ENCODE data around the gene CARHSP1. TPM values are rescaled to one million over a fixed set of nuclear protein-coding genes. Genes with fewer than 3 reads are reported as not detected.

CARHSP1 gene
- total RNA-seq, 2 experiments from 2014 or later = 25.5 to 27.8 TPM

GRCh38 chr16:8899709-8900317 lies 31.0 kb upstream of the CARHSP1 start:
- Mint-ChIP-seq H3K27ac (peak overlapping the region; percentile 15), H3K27me3 (no peaks in the 10 kb centered on the region), H3K36me3 (ENCODE audit: low read depth) (peaks cover 97% of the 10 kb centered on the region), H3K9me3 (no peaks in the 10 kb centered on the region), H3K4me3 (no peak overlapping the region), H3K4me1 (ENCODE audit: low read depth) (no peaks in the 10 kb centered on the region)
- ChIA-PET CTCF (interaction anchor here (0.9 to 4.3 kb wide), 3 partner anchors 25 to 109 kb away, joined by 3 to 15 read pairs (median 3); no protein-coding TSS in a partner anchor), POLR2A (interaction anchor here (0.7 kb wide), 1 partner anchor 38 kb away, joined by 3 read pairs; no protein-coding TSS in a partner anchor)
- H3K9me3 ChIP-seq (ENCODE audit: control insufficient read depth in 1 of 2, insufficient read depth in 1 of 2, low read length in 2 of 2) = no peaks in the 10 kb centered on the region
- TF ChIP-seq CTCF (IDR thresholded peaks at IDR 0.05) = no peak
- H3K27me3 ChIP-seq (ENCODE audit: control insufficient read depth in 1 of 2, insufficient read depth in 2 of 2, low read length in 2 of 2) = no peaks in the 10 kb centered on the region
- ATAC-seq (ENCODE audit: poor library complexity) (no peak), DNase-seq (no peak)
- peaks cover 97% of the 10 kb centered on the region for H3K36me3 ChIP-seq (ENCODE audit: insufficient read depth, low read length)
- no peak overlapping the region for H3K4me3 ChIP-seq (ENCODE audit: low read length)
- intact Hi-C loops (cut with DNase I, micrococcal nuclease) = loop anchor here in 1 of 2 experiments (10.0 kb wide), 1 partner anchor 235 kb away; no protein-coding TSS in a partner anchor
- H3K27ac ChIP-seq (ENCODE audit: low read depth in 1 of 2, low read length in 2 of 2) = no peak overlapping the region
- no peaks in the 10 kb centered on the region for H3K4me1 ChIP-seq (ENCODE audit: insufficient read depth, low read length)

GRCh38 chr16:8898660-8899318 lies 30.0 kb upstream of the CARHSP1 start:
- no peaks in the 10 kb centered on the region for H3K27me3 Mint-ChIP-seq
- no peak for DNase-seq
- H3K36me3 ChIP-seq (ENCODE audit: insufficient read depth, low read length) = peaks cover 97% of the 10 kb centered on the region
- TF ChIP-seq CTCF (IDR thresholded peaks at IDR 0.05) = no peak
- intact Hi-C loops (cut with DNase I, micrococcal nuclease) = no loop called here
- peaks cover 98% of the 10 kb centered on the region for H3K36me3 Mint-ChIP-seq (ENCODE audit: low read depth)
- no peak overlapping the region for H3K4me3 Mint-ChIP-seq
- peak overlapping the region; percentile 30 for H3K27ac Mint-ChIP-seq
- H3K4me3 ChIP-seq (ENCODE audit: low read length) = no peak overlapping the region
- ATAC-seq (ENCODE audit: poor library complexity) = no peak
- CTCF ChIA-PET = interaction anchor here (4.3 kb wide), 1 partner anchor 38 kb away, joined by 15 read pairs; no protein-coding TSS in a partner anchor
- no peaks in the 10 kb centered on the region for H3K9me3 Mint-ChIP-seq
- H3K27me3 ChIP-seq (ENCODE audit: control insufficient read depth in 1 of 2, insufficient read depth in 2 of 2, low read length in 2 of 2) = no peaks in the 10 kb centered on the region
- H3K27ac ChIP-seq (ENCODE audit: low read depth in 1 of 2, low read length in 2 of 2) = no peak overlapping the region
- H3K4me1 ChIP-seq (ENCODE audit: insufficient read depth, low read length) = no peaks in the 10 kb centered on the region
- POLR2A ChIA-PET = no interaction called here
- no peaks in the 10 kb centered on the region for H3K4me1 Mint-ChIP-seq (ENCODE audit: low read depth)
- no peaks in the 10 kb centered on the region for H3K9me3 ChIP-seq (ENCODE audit: control insufficient read depth in 1 of 2, insufficient read depth in 1 of 2, low read length in 2 of 2)

GRCh38 chr16:8894736-8895334 lies 26.0 kb upstream of the CARHSP1 start:
- Histone ChIP-seq H3K27me3 (ENCODE audit: control insufficient read depth in 1 of 2, insufficient read depth in 2 of 2, low read length in 2 of 2) (no peaks in the 10 kb centered on the region), H3K4me3 (ENCODE audit: low read length) (no peak overlapping the region), H3K36me3 (ENCODE audit: insufficient read depth, low read length) (peaks cover 87% of the 10 kb centered on the region), H3K27ac (ENCODE audit: low read depth in 1 of 2, low read length in 2 of 2) (no peak overlapping the region), H3K4me1 (ENCODE audit: insufficient read depth, low read length) (peaks cover 14% of the 10 kb centered on the region), H3K9me3 (ENCODE audit: control insufficient read depth in 1 of 2, insufficient read depth in 1 of 2, low read length in 2 of 2) (no peaks in the 10 kb centered on the region)
- Mint-ChIP-seq H3K4me3 (no peak overlapping the region), H3K27ac (no peak overlapping the region), H3K9me3 (no peaks in the 10 kb centered on the region), H3K27me3 (no peaks in the 10 kb centered on the region), H3K36me3 (ENCODE audit: low read depth) (peaks cover 98% of the 10 kb centered on the region), H3K4me1 (ENCODE audit: low read depth) (peaks cover 16% of the 10 kb centered on the region)
- intact Hi-C loops (cut with DNase I, micrococcal nuclease) = loop anchor here in 1 of 2 experiments (5.0 kb wide), 1 partner anchor 112 kb away; no protein-coding TSS in a partner anchor
- ATAC-seq (ENCODE audit: poor library complexity) (no peak), DNase-seq (no peak)
- TF ChIP-seq CTCF (IDR thresholded peaks at IDR 0.05) = no peak
- CTCF ChIA-PET = no interaction called here
- POLR2A ChIA-PET = no interaction called here
